ENCODE data around the gene DNAJA2.
"Not testable (repeated sequence)": the region's sequence is repeated elsewhere in the genome, so short reads cannot be mapped to it uniquely, and the experiment has no call there.

DNAJA2 gene

GRCh38 chr16:46974352-46974751 lies 878 bp upstream of the DNAJA2 start:
- no peak for DNase-seq

GRCh38 chr16:46973996-46974324 lies 486 bp upstream of the DNAJA2 start:
- no peak for DNase-seq

- DNase-seq: peak; percentile 67
Measured at GRCh38 chr16:46972429-46973206, 856 bp downstream of the DNAJA2 start.

- no peak for DNase-seq
Measured at GRCh38 chr16:46971271-46971670, 2.2 kb downstream of the DNAJA2 start.

DNA sequence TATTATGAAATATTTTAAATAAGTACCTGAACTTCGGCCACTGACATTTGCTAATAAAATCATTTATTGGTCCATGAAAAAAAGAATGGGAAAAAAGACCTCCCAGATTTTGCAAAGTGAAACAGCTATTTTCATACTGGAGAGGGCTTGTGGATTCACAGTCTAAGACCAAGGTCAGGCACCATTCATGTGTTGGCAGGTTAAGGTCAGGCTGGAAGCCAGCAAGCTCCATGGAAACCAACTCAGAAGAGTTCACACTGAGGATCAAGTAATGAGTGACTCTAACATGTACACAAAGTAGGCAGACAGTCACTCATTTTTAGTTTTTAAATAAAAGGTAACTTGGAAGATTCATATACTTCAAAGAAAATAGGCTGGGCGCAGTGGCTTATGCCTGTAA lies 3.4 kb downstream of the DNAJA2 start:
- DNase-seq: no peak

DNA sequence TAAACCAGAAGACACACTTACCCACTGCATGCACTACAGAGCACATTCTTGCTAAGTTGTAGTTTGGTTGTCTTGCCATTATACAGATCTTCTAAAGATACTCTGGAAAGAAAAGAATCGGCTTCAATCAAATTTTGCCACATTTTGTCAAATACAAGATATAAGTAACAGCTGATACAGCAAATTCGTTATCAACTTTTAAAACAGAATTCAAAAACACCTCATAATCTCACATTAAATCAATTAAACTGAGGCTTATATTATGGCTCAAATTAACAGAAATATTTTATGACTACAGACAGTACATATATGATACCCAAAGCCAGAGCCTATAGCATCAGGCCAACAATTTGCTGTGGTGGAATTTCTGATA lies 5.4 kb downstream of the DNAJA2 start:
- DNase-seq: no peak

- DNase-seq: no peak
Measured at GRCh38 chr16:46962629-46963028, 10.8 kb downstream of the DNAJA2 start.

DNA sequence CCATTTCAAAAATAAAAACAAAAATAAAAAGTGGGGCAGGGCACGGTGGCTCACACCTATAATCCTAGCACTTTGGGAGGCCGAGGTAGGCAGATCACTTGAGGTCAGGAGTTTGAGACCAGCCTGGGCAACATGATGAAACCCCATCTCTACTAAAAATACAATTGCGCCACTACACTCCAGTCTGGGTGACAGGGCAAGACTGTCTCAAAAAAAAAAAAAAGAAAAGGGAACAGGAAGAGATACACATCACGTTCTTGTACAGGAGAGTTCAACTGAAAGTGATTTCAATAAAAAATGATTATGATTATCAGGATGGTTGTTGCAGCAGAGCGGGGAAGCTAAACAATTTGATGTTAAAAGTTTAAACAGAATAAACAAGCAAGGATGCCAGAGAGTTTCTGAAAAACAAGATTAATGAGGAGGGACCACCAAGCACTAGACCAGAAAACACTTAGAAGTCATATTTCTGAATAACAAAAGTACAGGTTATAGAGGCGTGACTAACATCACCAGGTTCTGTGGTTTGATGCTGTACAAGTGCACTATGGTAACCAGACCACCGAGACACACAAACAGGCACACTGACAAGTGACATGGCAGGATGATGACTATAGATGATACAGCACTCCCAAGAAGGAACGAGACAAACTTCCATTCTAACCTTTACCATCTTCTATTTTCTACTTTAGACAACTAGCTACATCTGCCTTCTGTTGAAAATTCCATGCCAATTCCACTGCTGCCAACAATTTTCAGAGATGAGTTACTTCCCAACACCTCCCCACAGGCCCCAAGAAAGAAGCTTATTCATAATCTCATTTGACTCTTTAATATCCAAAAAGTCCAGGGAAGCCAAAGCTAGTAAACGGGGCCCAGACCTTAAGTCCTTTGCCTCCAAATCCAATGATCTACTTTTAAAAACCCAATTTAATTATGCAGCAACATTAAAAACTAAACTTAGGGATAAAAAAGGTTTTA lies 11.8 kb downstream of the DNAJA2 start:
- DNase-seq: no peak

DNA sequence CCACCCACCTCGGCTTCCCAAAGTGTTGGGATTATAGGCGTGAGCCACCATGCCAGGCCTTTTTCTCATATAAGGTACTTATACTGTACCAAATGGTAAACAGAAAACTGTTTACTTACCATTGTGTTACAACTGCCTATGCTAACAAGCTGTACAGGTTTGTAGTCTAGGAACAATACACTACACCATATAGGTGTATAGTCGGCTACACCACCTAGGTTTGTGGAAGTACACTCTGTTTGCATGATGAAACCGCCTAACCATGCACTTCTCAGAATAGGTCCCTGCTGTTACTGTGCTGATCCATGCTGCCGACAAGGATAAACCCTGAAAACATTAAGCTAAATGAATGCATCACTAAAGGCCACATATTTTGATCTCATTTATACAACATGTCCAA lies 18.9 kb downstream of the DNAJA2 start:
- no peak for DNase-seq

DNA sequence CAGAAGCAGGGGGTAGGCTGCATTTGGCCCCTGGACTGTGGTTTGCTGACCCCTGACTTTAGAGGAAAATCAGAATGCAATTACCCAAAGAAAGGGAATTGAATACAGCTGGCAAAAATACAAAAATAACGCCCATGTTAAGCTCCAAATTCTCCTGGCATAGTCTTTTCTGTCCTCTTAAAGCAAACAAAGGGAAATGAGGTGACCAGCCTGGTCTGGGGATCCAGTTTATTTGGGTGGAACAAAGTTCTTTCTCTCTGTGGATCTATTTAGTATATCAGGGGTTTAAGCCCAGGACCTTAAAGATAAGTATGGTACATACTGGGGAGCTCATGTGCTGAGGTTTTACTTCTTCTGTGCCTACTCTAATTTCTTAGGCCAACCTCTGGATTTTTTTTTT lies 23.5 kb downstream of the DNAJA2 start:
- DNase-seq: no peak

GRCh38 chr16:46949241-46949892 lies 24.1 kb downstream of the DNAJA2 start:
- no peak for DNase-seq

GRCh38 chr16:46948548-46949166 lies 24.8 kb downstream of the DNAJA2 start:
- DNase-seq: no peak

DNA sequence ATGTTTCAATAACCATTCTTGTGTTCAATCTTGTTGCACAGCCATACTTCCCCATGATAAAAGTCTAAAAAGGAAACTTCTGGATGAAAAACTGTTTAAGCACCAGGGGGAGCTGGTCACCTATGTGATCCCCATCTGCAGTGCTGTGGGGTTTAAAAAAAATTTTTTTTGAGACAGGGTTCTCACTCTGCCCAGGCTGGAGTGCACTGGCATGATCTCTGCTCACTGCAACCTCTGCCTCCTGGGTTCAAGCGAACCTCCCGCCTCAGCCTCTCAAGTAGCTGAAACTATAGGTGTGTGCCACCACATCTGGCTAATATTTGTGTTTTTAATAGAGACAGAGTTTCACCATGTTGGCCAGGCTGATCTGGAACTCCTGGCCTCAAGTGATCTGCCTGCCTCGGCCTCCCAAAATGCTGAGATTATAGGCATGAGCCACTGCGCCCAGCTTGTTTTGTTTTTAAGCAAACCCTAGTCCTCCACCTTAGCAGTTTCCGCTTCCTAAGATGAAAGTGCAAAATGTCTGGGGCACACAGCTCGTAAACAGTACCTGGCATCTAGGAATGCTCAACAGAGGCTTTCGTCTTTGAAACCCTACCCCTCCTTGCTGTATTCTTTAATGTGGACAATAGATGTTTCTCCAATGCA lies 25.4 kb downstream of the DNAJA2 start:
- DNase-seq: no peak

- DNase-seq: not testable (repeated sequence)
Measured at GRCh38 chr16:46944713-46945112, 28.8 kb downstream of the DNAJA2 start.

GRCh38 chr16:46937536-46937935 lies 35.9 kb downstream of the DNAJA2 start:
- DNase-seq: no peak

DNA sequence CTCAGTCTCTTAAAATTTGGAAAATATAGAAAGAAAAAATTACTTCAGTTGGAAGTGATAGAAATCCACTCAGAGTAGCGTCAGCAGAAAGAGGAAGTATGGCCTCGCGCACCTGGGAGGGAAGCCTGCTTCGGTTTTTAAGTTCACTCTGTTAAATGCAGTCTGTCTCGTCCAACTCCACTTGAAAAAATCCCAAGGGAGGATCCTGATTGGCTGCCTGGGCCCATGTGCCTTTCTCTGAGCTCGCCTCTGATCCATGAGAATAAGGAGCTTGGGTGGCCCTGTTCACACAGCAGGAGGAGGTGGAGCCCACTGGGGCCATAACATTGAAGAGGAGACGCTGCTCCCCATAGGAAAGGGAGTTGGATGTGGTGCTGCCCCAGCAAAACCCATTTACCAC lies 40.7 kb downstream of the DNAJA2 start:
- no peak for DNase-seq

DNA sequence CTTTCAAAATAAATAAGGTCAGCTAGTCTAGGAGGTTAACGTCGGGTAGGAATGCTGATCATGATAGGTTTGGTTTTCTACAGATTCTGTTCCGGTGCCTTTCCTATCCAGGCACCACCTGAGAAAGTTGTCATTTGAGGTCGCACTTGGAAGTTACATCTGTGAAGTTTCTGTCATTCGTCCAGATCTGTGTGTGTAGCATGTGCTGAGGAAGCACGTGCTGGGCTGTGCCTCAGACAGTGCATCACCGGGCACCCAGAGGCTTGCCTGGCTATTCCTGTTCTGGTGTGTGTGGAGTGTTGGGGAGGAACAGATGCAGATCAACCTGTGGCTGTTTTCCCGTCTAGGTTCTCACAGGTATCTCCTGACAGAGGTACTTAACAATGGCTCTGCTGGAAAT lies 42.6 kb downstream of the DNAJA2 start:
- DNase-seq: no peak

- DNase-seq: peak; percentile 85
Measured at GRCh38 chr16:46929378-46930332, 43.8 kb downstream of the DNAJA2 start.

GRCh38 chr16:46928811-46929210 lies 44.7 kb downstream of the DNAJA2 start:
- no peak for DNase-seq

DNA sequence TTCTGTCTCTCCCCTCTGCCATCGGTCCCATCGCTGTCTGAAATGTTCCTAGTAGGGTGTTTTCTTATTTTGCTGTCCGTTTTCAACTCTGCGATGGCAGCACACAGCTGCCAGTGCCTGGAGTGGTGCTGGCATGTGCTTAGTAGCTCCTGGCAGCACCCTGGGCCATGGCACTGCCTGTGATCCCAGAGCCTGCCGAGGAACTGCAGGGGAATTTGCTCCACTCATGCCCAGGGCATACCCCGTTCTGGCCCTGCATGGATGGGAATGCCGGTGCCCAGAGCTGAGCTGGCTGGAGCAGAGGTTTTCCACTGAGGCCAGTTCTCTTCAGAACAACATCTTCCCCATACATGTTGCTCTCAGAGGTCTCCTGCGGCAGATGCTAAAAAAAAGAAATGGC lies 46.2 kb downstream of the DNAJA2 start:
- no peak for DNase-seq

DNA sequence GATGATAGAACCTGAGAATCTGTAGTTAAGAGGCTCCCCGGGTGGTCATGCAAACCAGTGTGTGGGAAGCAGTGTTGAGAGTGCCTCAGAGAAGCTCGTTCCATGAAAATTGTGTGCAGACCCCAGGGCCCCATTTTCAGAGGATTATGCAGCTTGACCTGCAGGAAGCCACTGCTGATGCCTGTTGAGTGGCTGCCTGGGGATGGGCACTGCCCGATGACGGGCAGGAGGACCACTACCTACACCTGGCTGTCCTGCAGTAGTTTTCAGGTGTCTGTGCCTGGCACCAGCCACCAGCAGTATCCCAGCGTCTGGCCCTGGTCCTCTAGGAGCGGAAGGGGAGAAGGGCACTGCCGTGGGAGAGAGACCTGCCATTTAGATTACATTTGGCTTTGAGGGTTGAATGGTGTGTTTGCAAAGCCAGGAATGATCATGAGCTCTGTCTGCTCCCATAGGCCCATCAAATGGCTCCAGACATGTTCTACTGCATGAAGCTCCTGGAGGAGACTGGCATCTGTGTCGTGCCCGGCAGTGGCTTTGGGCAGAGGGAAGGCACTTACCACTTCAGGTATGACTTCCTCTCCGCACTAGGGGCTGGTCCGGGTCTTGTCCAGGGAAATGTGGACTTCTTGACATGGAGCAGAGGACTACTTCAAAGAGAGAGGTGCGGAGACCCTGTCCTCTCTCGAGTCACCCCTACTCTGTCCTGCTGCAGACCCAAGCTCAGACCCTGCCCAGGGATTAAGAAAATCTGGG lies 46.8 kb downstream of the DNAJA2 start:
- DNase-seq: no peak
